SK-N-MC (cell line): ENCODE data around the gene DLGAP4.

Source experiments
- EZH2 ChIP-seq: fragments of 200-600 bp; sonication (generic); IDR thresholded peaks from one replicate; pipeline ENCODE4 v1.6.1; 2017; ENCODE audit warnings: antibody characterized with exemption
- FOXP2 ChIP-seq: optimal IDR thresholded peaks from 2 replicates; pipeline ENCODE3; 2011; ENCODE audit warnings: mild to moderate bottlenecking, moderate library complexity; ENCODE audit not compliant: insufficient read depth; ENCODE audit errors: extremely low read length, control extremely low read depth
- POLR2AphosphoS5 ChIP-seq: IDR thresholded peaks from 2 replicates; pipeline ENCODE4 v1.6.1; 2012; ENCODE audit warnings: mild to moderate bottlenecking, low read depth, low read length, borderline replicate concordance

- TF ChIP-seq POLR2AphosphoS5 (no peak), EZH2 (no peak), FOXP2 (no peak)
Observed at GRCh38 chr20:36298061-36298460, 8.1 kb upstream of the DLGAP4 start.
